ENCODE measurements around the gene BMERB1.
"Not testable (repeated sequence)": the region's sequence is repeated elsewhere in the genome, so short reads cannot be mapped to it uniquely, and the experiment has no call there.

The BMERB1 gene

DNA sequence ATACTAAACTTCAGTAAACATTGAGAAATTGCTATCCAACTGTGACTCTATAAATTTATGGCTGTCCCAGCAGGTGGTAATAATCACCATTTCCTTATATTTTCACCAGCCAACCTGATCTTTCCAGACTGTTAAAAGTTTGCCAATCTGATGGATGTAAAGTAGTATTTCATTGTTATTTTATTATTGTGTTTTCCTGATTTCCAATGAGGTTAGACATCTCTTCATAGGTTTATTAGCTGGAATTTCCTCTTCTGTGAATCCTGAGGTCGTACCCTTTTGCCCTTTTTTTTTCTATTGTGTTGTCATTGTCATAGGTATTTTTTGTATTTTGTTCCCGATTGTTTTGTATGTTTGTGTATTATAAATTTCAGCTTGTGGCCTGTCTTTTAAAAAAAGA lies 31.7 kb downstream of the BMERB1 start:
- DNase-seq = no peak

DNA sequence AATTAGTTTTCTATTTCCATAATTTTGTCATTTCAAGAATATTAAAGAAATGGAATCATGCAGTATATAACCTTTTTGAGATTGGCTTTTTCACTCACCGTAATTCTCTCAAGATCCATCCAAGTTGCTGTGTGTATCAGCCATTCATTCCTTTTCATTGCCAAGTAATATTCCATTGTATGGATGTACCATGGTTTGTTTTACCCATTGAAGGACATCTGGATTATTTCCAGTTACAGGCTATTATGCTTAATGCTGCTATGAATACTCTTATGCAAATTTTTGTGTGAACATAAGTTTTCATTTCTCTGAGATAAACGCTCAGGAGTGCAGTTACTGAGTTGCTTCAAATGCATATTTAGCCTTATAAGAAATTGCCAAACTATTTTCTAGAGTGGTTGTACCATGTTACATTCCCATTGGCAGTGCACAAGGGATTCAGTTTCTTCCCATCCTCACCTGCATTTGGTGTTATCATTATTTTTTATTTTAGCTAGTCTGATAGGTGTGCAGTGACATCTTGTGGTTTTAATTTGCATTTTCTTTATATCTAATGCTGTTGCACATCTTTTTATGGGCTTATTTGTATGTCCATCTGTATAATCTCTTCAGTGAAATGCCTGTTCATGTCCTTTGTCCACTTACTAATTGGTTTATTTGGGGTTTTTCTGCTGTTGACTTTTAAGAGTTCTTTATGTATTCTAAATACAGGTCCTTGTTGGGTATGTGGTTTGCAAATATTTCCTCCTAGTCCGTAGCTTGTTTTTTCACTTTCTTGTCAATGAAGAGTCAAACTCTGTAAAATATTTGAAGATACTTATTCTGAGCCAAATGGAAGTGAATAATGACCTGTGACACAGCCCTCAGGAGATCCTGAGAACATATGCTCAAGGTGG lies 32.7 kb downstream of the BMERB1 start:
- peak; percentile 17 for DNase-seq

DNA sequence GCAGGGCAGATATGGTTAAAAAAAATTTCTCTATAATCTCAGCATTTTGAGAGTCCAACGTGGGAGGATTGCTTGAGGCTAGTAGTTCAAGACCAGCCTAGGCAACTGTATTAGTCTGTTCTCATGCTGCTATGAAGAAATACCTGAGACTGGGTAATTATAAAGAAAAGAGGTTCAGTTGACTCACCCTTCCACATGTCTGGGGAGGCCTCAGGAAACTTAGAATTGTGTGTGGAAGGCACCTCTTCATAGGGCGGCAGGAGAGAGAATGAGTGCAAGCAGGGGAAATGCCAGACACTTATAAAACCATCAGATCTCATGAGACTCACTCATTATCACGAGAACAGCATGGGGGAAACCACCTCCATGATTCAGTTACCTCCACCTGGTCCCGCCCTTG lies 42.6 kb downstream of the BMERB1 start:
- DNase-seq = not testable (repeated sequence)

DNA sequence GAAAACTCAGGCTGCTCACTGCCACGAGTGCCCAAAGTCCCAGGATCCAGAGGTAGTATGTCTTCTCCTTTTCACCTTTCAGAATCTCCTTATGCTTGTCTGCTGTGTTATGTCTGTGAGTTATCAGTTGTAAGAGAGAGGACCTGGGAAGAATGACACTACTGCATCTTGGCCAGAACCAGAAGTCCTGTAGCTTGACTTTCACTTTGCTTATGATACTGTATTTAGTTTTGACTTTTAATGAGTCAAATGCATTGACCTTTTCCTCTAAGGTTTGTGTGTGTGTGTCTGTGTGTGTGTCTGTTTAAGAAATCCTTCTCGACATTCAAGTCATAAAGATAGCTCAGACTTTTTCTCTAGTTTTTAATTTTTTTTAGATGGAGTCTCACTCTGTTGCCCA lies 43.4 kb downstream of the BMERB1 start:
- no peak for DNase-seq

DNA sequence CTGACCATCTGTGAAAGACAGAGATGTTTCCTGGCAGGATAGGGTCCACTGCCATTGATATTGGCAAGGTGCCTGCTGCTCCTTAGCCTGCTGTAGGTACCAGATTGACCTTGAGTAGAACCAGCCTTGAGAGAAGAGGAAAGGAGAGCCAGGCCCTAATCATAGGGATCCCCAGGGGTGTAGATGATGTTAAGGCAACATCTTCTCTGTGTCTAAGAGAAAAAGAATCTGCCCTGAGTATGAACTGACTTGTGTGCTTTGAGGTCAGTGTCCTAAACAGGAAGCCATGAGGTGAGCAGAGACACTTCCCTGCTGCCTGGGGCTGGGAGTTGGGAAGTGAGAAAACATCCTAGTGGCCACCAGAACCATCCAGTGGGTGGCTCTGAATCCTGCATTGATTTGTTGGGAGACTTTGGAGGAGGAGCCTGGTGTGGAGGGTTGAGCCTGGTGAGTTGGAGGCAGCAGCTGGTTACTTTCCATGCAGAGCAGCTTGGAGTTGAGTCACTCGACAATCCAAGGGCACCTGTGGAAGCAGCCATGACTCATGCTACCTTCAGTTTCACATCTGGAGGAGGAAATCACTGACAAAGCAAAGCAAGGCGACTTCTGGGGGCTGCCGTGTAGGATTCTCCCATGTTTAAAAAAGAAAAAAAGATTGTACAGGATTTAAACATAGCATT lies 47.8 kb downstream of the BMERB1 start:
- peak; percentile 39 for DNase-seq

DNA sequence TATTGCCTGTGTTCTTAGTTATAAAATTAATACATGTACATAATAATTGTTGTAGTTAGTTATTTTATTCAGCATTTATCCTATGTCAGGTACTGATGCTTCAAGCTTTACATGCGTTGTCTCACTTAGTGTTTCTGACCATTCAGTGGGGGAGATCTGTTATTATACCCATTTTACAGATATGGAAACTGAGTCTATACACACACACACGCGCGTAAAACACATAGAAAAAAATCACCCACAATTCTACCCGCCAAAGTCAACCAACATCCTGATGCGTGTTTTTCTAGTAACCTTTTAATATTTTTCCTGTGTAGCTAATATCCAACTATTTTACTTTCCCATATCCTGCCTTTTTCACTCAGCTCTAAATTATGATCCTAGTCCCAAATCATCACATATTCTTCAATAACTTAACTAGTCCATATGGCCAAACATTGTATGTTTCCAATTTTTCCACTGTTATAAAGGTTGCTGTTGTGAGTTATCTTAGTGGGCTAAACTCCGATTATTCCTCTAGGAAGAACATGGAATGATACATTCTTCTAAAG lies 48.4 kb downstream of the BMERB1 start:
- no peak for DNase-seq

DNA sequence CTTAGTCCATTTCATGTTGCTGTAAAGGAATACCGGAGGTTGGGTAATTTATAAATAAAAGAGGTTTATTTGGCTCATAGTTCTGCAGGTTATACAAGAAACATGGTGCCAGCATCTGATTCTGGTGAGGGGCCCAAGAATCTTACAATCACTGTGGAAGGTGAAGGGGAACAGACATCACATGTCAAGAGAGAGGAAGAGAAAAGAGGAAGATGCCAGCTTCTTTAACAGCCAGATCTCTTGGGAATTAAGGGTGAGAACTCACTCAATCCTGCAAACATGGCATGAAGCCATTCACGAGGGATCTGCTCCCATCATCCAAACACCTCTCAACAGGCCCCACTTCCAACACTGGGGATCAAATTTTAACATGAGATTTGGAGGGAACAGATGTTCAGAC lies 49.5 kb downstream of the BMERB1 start:
- no peak for DNase-seq

DNA sequence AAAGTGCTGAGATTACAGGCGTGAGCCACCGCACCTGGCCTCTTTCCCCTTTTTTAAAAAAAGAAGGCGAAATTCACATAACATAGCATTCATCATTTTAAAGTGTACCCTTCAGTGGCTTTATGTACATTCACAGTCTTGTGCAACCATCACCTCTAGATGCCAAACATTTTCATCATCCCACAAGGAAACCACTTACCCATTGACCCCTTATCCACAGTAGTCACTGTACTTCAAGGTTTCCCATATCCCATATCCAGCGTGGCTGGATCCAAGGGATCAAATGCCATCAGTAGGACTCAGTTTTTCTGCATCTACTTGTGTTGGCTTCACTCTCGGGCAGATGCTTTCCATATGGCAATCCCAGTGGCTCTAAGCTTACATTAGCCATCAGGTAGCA lies 50.3 kb downstream of the BMERB1 start:
- no peak for DNase-seq

DNA sequence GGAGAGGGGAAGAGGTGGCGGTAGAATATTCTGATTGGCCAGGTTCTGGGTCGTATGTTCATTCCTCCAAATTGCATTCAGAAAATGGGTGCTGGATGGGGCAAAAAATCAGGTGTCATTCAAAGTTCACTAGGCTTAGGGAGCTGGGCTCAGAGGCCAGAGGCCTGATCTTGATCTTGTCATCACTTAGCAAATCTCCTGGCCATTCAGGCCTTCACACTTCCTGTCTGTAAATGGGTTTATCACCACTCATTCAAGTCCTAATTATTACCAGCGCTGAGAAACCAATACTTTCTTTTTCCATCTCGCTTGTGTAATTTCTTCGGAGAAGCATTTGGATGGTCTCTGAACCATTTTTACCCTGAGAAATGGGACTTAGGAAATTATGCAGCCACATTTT lies 50.8 kb downstream of the BMERB1 start:
- no peak for DNase-seq

DNA sequence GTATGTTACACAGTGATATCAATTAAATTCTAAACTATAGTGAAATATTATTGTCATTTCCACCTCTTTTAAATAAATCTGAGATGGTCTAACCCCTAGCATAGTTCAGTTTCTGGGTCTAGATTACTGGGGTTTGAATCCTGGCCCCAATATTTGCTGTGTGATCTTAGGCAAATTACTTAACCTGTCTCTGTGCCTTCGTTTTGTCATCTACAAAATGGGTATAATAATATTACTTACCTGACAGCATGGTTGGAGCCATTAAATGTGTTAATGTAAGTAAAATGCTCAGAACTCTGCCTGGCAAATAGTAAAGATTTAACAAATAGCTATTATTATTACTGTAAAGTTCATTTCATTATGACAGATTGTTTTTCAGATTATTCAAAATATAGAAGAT lies 52.3 kb downstream of the BMERB1 start:
- DNase-seq = no peak

DNA sequence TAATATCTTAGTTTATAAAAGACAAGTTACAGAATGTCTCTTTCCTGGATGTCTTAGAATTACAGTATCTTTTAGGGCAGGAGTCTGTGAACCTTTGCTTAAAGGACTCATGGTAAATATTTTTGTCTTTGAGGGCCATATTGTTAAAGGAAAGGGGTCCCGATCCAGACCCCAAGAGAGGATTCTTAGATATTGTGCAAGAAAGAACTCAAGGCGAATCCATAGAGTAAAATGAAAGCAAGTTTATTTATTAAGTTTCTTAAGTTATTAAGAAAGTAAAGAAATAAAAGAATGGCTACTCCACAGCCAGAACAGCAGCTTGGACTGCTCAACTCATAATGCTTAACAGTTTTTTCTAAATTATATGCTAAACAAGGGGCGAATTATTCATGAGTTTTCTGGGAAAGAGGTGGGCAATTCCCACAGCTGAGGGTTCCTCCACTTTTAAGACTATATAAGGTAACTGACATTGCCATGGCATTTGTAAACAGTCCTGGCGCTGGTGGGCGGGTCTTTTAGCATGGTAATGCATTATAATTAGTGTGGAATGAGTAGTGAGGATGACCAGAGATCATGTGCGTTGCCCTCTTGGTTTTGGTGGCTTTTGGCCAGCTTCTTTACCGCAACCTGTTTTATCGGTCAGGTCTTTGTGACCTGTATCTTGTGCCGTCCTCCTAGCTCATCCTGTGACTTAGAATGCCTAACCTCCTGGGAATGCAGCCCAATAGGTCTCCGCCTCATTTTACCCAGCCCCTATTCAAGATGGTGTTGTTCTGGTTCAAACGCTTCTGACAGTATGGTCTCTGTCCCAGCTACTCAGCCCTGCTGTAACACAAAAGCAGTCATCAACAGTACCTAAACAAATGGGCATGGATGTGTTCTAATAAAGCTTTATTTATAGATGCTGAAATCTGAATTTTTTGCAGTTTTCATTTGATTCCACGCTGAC lies 53.2 kb downstream of the BMERB1 start:
- DNase-seq = no peak

DNA sequence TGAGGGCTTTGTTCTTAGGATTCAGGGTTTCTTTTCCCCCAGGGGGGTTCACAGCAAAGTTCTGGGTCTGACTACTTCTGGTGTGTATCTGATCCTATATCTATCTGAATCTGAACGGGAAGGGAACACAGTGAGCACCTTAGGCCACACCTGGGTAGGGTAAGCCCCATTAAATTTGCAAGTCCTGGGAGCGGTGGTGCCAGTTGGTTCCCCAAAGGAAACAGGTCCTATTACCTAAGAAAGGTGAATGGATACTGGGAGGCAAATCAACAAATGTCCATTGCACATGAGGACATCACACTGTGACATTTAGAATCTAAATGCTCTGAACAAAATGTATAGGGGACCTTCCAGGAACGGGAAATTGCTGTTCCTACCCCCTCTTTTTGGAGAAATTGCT lies 54.6 kb downstream of the BMERB1 start:
- DNase-seq = no peak

DNA sequence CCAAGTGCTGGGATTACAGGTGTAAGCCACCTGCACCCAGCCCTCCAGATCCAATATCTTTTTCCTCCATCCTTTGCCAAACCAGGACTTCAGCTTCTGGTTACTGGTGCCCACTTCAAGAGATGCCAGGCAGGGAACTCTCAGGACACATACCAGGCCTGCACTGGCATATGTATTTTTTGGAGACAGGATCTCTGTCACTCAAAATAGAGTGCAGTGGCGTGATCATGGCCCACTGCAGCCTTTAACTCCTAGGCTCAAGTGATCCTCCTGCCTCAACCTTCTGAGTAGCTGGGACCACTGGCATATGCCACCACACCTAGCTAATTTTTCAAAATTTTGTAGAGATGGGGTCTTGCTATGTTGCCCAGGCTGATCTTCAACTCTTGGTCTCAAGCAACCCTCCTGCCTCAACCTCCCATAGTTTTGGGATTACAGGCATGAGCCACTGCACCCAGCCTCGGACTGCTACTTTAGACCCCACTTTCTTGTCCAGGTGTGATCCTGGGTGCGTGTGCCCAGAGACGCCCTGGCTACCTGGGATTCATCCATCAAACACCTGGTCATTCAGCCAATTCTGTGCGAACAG lies 55.8 kb downstream of the BMERB1 start:
- DNase-seq = no peak

DNA sequence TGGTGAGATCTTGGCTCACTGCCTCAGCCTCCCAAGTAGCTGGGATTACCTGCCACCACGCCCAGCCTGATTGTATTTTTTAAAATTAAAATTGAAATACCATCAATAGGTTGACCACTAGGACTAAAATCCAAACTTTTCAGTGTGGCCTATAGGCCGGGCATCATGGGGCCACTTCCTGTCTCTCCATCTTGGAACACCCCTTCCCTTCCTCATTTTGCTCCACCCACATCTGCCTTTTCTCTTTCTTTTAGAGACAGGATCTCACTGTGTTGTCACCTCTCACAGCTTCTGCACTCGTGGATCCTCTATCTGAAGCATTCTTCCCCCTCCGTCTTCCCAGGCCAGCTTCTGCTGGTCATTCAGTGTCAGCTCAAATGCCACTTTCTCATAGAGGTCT lies 57.0 kb downstream of the BMERB1 start:
- DNase-seq = no peak

DNA sequence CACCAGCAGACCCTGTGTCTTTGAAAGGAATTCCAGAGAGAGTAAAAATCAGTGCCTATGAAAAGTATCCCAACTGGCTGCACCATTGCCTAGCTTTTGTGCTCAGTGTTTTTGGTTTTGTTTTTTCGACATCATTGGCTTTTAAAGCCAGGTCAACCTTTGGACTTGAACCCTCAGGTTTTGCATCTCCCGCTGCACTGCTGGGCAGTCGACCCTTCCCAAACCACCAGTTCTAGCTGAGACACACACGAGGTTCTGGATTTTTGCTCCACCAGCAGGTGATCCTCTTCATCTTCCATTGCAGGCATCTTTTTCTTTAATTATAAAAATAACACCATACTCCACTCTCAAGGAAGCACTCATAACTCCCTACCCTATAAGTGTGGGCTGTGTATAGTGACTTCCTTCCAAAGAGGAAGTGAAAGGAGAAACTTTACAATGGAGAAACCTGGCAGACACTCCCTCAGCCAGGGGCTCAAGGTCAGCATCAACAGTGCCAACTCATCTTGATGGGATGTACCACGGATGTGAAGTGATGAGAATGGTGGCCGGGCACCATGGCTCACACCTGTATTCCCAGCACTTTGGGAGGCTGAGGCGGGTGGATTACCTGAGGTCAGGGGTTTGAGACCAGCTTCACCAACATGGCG lies 57.8 kb downstream of the BMERB1 start:
- DNase-seq = no peak

DNA sequence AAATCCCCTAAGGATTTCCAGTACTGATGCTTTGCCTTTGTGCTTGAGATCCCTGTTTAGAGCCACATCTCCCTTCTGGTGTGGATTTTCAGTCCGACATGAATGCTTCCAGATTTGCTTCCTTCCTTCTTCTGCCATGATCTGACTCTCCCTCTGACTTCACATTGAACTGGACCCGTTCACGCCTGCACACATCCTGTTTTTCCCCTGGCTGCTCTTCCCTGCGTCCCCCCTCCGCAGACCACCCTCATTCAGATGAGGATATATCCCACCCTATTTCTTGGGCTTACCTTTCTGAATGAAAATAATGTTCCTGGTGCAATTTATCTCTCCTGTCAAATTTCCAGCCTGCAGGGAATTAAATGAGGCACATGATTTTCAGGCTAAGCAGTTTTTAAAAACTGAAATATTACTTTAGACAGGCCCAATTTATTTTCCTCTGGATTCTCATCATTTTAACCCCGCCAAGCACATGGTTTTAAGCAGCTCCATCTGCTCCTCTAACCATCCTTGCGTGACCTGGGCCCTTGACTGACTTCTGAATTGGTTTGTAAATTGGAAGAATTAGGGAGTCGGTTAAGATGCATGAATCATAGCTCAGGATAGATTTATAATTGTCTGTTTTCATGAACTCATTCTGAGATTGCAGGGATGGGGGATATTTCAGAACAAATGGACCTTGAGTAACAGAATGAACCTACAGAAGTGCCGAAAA lies 59.2 kb downstream of the BMERB1 start:
- DNase-seq = no peak

DNA sequence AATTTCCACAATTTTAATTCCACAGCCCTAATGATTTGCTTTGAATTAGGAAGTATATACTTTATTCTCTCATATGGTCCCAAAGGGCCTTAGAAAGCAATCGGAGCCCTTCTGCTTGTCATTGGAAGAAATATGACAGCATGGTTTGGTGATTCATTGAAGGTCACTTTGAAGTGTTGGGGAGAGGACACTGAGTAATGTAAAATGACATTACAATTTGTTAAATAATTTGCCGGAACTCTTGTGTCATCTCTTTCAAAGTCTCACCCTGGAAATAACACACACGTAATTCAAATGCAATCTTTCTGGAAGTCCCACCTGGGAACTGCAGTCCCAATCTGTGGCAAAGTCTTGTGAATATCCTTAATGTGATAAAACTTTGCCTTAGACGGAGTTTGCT lies 59.8 kb downstream of the BMERB1 start:
- DNase-seq = no peak

DNA sequence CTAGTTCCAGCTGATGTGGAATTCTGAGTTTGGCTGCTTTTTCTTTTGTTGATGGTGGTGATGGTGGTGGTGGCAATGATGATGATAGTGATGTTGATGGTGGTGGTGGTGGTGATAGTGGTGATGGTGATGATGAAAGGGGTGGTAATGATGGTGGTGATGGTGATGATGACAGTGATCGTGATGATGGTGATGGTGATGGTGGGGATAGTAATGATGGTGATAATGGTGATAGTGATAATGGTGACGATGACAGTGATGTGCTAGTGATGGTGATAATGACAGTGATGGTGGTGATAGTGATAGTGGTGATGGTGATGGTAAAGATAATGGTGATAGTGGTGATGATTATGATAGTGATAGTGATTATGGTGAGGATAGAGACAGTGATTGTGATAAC lies 61.5 kb downstream of the BMERB1 start:
- no peak for DNase-seq

DNA sequence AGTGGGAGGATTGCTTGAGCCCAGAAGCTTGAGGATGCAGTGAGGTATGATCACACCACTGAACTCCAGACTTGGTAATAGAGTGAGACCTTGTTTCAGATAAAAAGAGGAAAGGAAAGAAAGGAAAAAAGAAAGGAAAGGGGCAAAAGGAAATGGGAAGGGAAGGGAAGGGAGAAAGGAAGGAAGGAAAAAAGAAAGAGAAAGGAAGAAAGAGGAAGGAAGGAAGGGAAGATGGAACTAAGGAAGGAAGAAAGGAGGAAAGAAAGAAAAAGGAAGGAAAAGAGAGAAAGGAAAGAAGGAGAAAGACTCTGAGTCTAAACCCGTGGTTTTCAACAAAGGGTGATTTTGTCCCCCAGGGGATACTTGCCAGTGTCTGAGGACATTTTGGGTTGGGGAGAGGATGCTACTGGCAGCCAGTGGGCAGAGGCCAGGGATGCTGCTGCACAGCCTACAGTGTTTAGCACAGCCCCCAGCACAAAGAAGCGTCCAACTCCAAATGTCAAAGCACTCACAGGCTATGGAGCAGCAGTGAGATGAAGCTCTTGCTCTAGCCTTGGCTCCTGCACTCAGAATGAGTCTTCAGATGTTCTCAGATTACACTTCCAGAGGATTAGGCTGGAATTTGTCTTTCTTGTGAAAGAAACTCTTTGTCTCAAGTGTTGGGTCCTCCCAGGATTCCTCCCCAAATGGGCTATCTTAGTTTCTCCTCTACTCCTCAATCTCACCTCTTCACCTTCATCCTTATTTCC lies 64.2 kb downstream of the BMERB1 start:
- no peak for DNase-seq

DNA sequence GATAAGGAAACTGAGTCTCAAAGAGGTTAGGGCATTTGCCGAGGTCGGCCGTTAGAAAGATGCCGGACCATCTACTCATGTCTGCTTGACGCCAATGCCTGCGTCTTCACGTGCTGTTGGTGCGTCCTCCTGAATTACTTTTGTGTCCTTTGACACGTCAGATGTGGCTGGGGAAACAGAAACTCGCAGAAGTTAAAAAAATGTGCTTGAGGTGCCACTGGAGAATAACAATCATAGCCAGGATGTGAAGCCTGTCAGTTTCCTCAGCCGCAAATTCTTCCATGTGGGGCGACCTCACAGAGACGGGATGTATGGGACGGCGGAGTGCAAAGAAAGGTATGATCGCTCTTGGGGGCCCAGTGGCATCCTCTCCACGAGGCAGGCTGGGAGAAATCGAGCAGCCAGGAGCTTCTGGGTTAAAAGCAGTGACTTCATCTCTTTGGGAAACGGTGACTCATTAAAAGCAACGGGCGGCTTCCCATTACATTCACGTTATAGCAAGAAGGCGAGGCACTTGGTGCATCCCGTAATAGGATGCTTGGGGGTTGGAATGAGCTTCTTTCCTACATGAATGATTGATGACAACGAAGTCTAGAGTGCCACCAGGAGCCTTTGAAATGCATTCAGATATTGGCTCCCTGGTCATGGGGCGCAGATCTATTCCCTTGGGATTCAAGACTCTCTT lies 67.8 kb downstream of the BMERB1 start:
- DNase-seq = no peak

Measured in NCI-H69 (cell line).